Measurements from ENCODE around the gene VAT1L. TPM values are rescaled to one million over a fixed set of nuclear protein-coding genes. Genes with fewer than 3 reads are reported as not detected.

VAT1L gene
- total RNA-seq, 3 donors from 2014 or later (not counting 1 experiment from before 2014, with no cell fraction given) = not detected

DNA sequence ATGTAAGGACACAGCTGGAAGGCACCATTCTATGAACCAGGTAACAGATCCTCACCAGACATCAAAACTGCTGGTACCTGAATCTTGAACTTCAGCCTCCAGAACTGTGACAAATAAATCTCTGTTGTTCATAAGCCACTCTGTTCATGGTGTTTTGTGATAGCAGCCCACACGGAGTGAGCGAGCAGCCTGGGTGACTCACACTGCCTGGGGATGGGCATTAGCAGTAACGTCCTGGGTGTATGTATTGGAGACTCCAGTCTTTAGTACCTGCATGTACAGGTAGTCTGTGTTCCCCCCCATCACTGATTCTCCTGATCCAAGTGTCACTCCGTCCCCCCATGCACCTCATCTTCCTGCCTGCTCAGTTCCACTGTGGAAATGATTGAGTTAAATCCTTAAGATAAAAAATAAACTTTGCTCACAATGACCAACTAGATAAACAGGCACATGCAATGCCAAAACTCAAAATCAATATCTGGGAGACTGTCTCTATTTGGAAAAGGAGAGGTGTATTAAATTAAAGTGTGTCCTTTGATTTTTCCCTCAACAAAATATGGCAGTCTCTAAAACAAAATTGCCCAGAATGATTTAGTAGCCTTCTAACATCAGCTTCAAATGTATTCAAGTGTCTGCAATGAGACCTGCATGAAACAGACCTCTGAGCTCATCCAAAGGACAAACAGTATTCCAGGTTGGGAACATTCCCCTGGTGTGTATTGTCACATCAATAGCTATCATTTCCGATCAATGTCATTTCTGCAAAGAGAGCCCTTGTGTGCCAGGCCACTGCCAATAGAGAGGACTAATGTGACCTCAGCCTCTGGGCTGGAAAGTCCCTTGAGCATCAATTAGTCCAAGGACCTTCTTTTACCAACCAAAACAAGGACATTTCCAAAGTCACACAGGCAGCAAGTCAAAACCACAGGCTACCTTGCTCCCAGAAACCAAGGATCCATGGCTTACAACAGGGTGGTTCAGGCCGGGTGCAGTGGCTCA is 12.2 kb upstream of the VAT1L start:
- Mint-ChIP-seq H3K36me3 (no peaks in the 10 kb centered on the region), H3K9me3 (no peaks in the 10 kb centered on the region), H3K27ac (no peak overlapping the region), H3K4me3 (no peak overlapping the region), H3K4me1 (no peaks in the 10 kb centered on the region), H3K27me3 (ENCODE audit: low read depth in 2 of 2) (no peaks in the 10 kb centered on the region)
- intact Hi-C loops (cut with micrococcal nuclease) = no loop called here
- H3K9me3 ChIP-seq (ENCODE audit: control insufficient read depth, insufficient read depth, low read length) = no peaks in the 10 kb centered on the region
- DNase-seq (no peak), ATAC-seq (no peak)
- no peak overlapping the region for H3K27ac ChIP-seq (ENCODE audit: low read length)
- H3K4me1 ChIP-seq (ENCODE audit: control insufficient read depth, insufficient read depth, low read length) = no peaks in the 10 kb centered on the region
- H3K27me3 ChIP-seq (ENCODE audit: control insufficient read depth, insufficient read depth, low read length) = no peaks in the 10 kb centered on the region
- H3K36me3 ChIP-seq (ENCODE audit: control insufficient read depth, insufficient read depth, low read length) = no peaks in the 10 kb centered on the region
- 81% methylated on average over 5 of the region's 6 CpGs for WGBS (ENCODE audit: insufficient coverage)
- TF ChIP-seq, protein P1, sequence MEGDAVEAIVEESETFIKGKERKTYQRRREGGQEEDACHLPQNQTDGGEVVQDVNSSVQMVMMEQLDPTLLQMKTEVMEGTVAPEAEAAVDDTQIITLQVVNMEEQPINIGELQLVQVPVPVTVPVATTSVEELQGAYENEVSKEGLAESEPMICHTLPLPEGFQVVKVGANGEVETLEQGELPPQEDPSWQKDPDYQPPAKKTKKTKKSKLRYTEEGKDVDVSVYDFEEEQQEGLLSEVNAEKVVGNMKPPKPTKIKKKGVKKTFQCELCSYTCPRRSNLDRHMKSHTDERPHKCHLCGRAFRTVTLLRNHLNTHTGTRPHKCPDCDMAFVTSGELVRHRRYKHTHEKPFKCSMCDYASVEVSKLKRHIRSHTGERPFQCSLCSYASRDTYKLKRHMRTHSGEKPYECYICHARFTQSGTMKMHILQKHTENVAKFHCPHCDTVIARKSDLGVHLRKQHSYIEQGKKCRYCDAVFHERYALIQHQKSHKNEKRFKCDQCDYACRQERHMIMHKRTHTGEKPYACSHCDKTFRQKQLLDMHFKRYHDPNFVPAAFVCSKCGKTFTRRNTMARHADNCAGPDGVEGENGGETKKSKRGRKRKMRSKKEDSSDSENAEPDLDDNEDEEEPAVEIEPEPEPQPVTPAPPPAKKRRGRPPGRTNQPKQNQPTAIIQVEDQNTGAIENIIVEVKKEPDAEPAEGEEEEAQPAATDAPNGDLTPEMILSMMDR (IDR thresholded peaks at IDR 0.05) = no peak
- no peak overlapping the region for H3K4me3 ChIP-seq (ENCODE audit: low read length)

DNA sequence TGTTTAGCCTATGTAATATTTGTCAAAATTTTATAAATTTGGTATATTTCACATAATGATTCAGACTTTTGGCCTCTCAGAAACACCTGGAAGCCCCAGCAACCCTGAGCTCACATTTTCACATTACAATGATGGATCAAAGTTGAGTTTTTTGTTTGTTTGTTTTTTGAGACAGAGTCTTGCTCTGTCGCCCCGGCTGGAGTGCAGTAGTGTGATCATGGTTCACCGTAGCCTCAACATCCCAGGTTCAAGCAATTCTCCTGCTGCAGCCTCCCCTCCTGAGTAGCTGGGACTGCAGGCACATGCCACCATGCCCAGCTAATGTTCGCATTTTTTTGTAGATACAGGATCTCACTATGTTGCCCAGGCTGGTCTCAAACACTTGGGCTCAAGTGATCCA is 10.6 kb upstream of the VAT1L start:
- WGBS (ENCODE audit: insufficient coverage) = 92% methylated on average over 4 of the region's 4 CpGs
- ATAC-seq = no peak
- Mint-ChIP-seq H3K27ac (no peak overlapping the region), H3K9me3 (no peaks in the 10 kb centered on the region), H3K4me1 (no peaks in the 10 kb centered on the region), H3K27me3 (ENCODE audit: low read depth in 2 of 2) (no peaks in the 10 kb centered on the region), H3K4me3 (no peak overlapping the region), H3K36me3 (no peaks in the 10 kb centered on the region)
- H3K4me1 ChIP-seq (ENCODE audit: control insufficient read depth, insufficient read depth, low read length) = no peaks in the 10 kb centered on the region
- intact Hi-C loops (cut with micrococcal nuclease) = no loop called here
- no peaks in the 10 kb centered on the region for H3K27me3 ChIP-seq (ENCODE audit: control insufficient read depth, insufficient read depth, low read length)
- no peak for DNase-seq
- no peak overlapping the region for H3K27ac ChIP-seq (ENCODE audit: low read length)
- no peak overlapping the region for H3K4me3 ChIP-seq (ENCODE audit: low read length)
- H3K9me3 ChIP-seq (ENCODE audit: control insufficient read depth, insufficient read depth, low read length) = no peaks in the 10 kb centered on the region
- TF ChIP-seq, protein P1 (IDR thresholded peaks at IDR 0.05) = no peak
- H3K36me3 ChIP-seq (ENCODE audit: control insufficient read depth, insufficient read depth, low read length) = no peaks in the 10 kb centered on the region

DNA sequence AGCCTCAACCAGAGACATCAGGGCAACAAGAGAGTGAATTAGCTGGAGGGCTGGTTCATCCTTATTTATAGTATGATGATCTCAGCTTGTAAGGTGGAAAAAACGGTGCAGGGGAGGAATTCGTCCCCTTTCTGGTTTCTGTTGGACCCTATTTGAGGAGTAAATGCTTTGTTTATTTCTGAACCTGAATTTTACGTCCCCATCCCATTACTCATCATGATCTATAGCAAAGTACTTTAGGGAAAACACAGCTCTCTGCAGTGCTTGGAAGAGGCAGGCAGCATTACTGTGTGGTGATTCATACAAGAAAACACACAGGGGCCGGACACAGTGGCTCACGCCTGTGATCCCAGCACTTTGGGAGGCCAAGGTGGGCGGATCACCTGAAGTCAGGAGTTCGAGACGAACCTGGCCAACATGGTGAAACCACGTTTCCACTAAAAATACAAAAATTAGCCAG is 8.0 kb upstream of the VAT1L start:
- intact Hi-C loops (cut with micrococcal nuclease) = no loop called here
- TF ChIP-seq, protein P1 (IDR thresholded peaks at IDR 0.05) = no peak
- no peaks in the 10 kb centered on the region for H3K9me3 ChIP-seq (ENCODE audit: control insufficient read depth, insufficient read depth, low read length)
- 91% methylated on average over 7 of the region's 9 CpGs for WGBS (ENCODE audit: insufficient coverage)
- H3K4me1 ChIP-seq (ENCODE audit: control insufficient read depth, insufficient read depth, low read length) = no peaks in the 10 kb centered on the region
- H3K27ac Mint-ChIP-seq = no peak overlapping the region
- no peaks in the 10 kb centered on the region for H3K36me3 ChIP-seq (ENCODE audit: control insufficient read depth, insufficient read depth, low read length)
- no peaks in the 10 kb centered on the region for H3K27me3 ChIP-seq (ENCODE audit: control insufficient read depth, insufficient read depth, low read length)
- H3K4me3 Mint-ChIP-seq = no peak overlapping the region
- DNase-seq (no peak), ATAC-seq (no peak)
- H3K27ac ChIP-seq (ENCODE audit: low read length) = no peak overlapping the region
- no peaks in the 10 kb centered on the region for H3K27me3 Mint-ChIP-seq (ENCODE audit: low read depth in 2 of 2)
- no peaks in the 10 kb centered on the region for H3K36me3 Mint-ChIP-seq
- no peaks in the 10 kb centered on the region for H3K9me3 Mint-ChIP-seq
- H3K4me3 ChIP-seq (ENCODE audit: low read length) = no peak overlapping the region
- H3K4me1 Mint-ChIP-seq = no peaks in the 10 kb centered on the region
